Upper lobe of left lung (tissue), 4 donors: ENCODE data around the gene NUP188.

ENCODE experiments used
- EP300 ChIP-seq, 4 donors: sonication (generic); formaldehyde crosslinking; IDR thresholded peaks; one replicate each; pipeline ENCODE4 v1.5.1; 2017; ENCODE audit warnings: antibody characterized with exemption in 4 of 4, control low read depth in 2 of 4
- POLR2A ChIP-seq, 4 donors: fragments of 450-650 bp; IDR thresholded peaks; one replicate each; pipeline ENCODE4 v1.5.1; 2016 to 2017; ENCODE audit warnings: antibody characterized with exemption in 4 of 4, mild to moderate bottlenecking in 2 of 4

- no peak for TF ChIP-seq POLR2A (IDR thresholded peaks at IDR 0.05)
- TF ChIP-seq EP300 (IDR thresholded peaks at IDR 0.05) = no peak
Measured at GRCh38 chr9:128933731-128934130, 13.8 kb upstream of the NUP188 start.
